ENCODE measurements around the gene PTBP1. TPM values are rescaled to one million over a fixed set of nuclear protein-coding genes. Genes with fewer than 3 reads are reported as not detected.

The PTBP1 gene
- total and polyA plus RNA-seq, 2 of the 13 experiments (the other 11 are each of a cell fraction or from before 2014, with no cell fraction given): 195 to 288 TPM

- TF ChIP-seq, protein P1, sequence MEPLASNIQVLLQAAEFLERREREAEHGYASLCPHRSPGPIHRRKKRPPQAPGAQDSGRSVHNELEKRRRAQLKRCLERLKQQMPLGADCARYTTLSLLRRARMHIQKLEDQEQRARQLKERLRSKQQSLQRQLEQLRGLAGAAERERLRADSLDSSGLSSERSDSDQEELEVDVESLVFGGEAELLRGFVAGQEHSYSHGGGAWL (CRISPR knock-in tag; IDR thresholded peaks at IDR 0.05): 0 out of 2 replicates have a peak, but pooled peaks have one; percentile 25
- TF ChIP-seq, protein P2, sequence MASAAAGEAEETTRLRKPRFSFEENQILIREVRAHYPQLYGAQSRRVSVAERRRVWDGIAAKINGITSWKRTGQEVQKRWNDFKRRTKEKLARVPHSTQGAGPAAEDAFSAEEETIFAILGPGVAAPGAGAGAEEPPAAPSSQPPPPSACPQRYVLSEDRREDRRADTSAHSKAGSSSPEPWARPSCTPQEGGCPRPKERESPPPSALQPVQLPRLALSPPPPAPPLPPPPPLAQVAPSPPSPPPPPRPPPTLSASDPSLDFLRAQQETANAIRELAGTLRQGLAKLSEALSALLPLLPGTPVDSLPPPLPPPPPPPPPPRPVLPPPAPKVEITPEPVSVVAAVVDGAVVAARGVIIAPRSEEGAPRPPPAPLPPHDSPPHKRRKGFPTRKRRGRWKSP (CRISPR knock-in tag; IDR thresholded peaks at IDR 0.05): no peak
- TF ChIP-seq HNF1B (CRISPR knock-in tag; IDR thresholded peaks at IDR 0.05) (0 out of 2 replicates have a peak, but pooled peaks have one; percentile 22), ZFY (CRISPR knock-in tag; IDR thresholded peaks at IDR 0.05) (peak; percentile 22; the same call in 1 of the 2 replicates), EED (CRISPR knock-in tag; IDR thresholded peaks at IDR 0.05) (0 out of 2 replicates have a peak, but pooled peaks have one; percentile 71), SMAD3 (CRISPR knock-in tag; IDR thresholded peaks at IDR 0.05) (no peak), NFKBIZ (CRISPR knock-in tag; IDR thresholded peaks at IDR 0.05) (no peak), ZSCAN25 (CRISPR knock-in tag; IDR thresholded peaks at IDR 0.05) (0 out of 2 replicates have a peak, but pooled peaks have one; percentile 20), ZNF776 (CRISPR knock-in tag; IDR thresholded peaks at IDR 0.05) (0 out of 2 replicates have a peak, but pooled peaks have one; percentile 22), ZNF672 (CRISPR knock-in tag; IDR thresholded peaks at IDR 0.05) (no peak), ZNF775 (CRISPR knock-in tag; IDR thresholded peaks at IDR 0.05; ENCODE audit: borderline replicate concordance) (no peak), ZNF670 (CRISPR knock-in tag; IDR thresholded peaks at IDR 0.05; ENCODE audit: borderline replicate concordance) (no peak), MAX (IDR thresholded peaks at IDR 0.05) (peak; percentile 19; the same call in 1 of the 2 replicates)
- TF ChIP-seq, protein P3, sequence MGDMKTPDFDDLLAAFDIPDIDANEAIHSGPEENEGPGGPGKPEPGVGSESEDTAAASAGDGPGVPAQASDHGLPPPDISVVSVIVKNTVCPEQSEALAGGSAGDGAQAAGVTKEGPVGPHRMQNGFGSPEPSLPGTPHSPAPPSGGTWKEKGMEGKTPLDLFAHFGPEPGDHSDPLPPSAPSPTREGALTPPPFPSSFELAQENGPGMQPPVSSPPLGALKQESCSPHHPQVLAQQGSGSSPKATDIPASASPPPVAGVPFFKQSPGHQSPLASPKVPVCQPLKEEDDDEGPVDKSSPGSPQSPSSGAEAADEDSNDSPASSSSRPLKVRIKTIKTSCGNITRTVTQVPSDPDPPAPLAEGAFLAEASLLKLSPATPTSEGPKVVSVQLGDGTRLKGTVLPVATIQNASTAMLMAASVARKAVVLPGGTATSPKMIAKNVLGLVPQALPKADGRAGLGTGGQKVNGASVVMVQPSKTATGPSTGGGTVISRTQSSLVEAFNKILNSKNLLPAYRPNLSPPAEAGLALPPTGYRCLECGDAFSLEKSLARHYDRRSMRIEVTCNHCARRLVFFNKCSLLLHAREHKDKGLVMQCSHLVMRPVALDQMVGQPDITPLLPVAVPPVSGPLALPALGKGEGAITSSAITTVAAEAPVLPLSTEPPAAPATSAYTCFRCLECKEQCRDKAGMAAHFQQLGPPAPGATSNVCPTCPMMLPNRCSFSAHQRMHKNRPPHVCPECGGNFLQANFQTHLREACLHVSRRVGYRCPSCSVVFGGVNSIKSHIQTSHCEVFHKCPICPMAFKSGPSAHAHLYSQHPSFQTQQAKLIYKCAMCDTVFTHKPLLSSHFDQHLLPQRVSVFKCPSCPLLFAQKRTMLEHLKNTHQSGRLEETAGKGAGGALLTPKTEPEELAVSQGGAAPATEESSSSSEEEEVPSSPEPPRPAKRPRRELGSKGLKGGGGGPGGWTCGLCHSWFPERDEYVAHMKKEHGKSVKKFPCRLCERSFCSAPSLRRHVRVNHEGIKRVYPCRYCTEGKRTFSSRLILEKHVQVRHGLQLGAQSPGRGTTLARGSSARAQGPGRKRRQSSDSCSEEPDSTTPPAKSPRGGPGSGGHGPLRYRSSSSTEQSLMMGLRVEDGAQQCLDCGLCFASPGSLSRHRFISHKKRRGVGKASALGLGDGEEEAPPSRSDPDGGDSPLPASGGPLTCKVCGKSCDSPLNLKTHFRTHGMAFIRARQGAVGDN (CRISPR knock-in tag; IDR thresholded peaks at IDR 0.05): peak; percentile 81
- TF ChIP-seq, protein P4, sequence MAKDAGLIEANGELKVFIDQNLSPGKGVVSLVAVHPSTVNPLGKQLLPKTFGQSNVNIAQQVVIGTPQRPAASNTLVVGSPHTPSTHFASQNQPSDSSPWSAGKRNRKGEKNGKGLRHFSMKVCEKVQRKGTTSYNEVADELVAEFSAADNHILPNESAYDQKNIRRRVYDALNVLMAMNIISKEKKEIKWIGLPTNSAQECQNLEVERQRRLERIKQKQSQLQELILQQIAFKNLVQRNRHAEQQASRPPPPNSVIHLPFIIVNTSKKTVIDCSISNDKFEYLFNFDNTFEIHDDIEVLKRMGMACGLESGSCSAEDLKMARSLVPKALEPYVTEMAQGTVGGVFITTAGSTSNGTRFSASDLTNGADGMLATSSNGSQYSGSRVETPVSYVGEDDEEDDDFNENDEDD (CRISPR knock-in tag; IDR thresholded peaks at IDR 0.05; ENCODE audit: borderline replicate concordance): 0 out of 2 replicates have a peak, but pooled peaks have one; percentile 40
- TF ChIP-seq, protein P5, sequence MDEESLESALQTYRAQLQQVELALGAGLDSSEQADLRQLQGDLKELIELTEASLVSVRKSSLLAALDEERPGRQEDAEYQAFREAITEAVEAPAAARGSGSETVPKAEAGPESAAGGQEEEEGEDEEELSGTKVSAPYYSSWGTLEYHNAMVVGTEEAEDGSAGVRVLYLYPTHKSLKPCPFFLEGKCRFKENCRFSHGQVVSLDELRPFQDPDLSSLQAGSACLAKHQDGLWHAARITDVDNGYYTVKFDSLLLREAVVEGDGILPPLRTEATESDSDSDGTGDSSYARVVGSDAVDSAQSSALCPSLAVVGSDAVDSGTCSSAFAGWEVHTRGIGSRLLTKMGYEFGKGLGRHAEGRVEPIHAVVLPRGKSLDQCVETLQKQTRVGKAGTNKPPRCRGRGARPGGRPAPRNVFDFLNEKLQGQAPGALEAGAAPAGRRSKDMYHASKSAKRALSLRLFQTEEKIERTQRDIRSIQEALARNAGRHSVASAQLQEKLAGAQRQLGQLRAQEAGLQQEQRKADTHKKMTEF (CRISPR knock-in tag; IDR thresholded peaks at IDR 0.05): 0 out of 2 replicates have a peak, but pooled peaks have one; percentile 29
Observed at GRCh38 chr19:843180-843835, 46.1 kb downstream of the PTBP1 start (continued).
